HG03103 (cell line): Measurements from ENCODE around the gene SNAP47.

Source experiments
- ATAC-seq: cut with Tn5 transposase; IDR thresholded peaks from one replicate; pipeline ENCODE4 v1.9.1; 2021; ENCODE audit warnings: low read depth; ENCODE audit not compliant: unreplicated experiment

Gene SNAP47

DNA sequence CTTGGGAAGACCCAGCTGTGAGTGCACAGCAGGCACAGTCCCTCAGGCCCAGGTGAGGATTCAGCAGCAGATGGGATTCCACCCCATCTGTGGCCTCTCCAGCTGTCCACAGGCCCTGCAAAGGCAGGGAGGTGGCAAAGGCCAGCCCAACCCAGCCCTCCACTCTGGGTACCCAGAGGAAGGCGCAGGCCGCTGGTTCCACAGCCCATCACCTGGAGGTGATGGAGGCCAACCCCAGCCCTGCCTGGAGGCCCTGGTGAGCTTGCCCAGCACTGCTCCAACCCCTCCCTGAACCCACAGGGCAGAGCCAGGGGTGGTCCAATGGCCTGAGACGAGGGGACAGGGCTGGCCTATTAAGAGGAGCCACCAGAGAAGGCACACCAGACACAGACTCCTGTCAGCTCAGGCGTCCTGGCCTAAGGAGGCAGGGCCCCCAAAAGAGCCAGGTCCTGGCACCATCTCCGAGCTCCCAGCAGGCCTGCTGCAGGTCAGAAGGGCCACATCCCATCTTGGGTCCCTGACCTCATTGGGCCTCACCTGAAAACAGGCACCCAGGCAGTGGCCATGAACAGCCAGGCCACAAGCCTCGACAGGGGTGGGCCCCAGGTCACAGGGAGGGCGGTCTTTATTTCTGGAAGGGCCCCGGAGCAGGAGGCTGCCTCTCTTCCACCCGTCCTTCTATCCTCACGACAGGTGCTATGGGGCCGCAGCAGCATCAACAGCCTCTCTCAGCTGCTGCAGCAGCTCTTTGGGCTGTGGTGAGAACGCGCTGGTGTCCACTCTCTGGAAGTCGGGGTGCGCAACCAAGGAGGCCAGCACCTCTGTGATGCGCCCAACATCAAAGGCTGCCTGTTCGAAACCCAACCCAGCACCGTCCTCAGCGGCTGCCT lies 3.3 kb upstream of the SNAP47 start:
- ATAC-seq: no peak

- ATAC-seq: no peak
Observed at GRCh38 chr1:227732586-227733308, 2.5 kb upstream of the SNAP47 start.

GRCh38 chr1:227733309-227733705 lies 1.9 kb upstream of the SNAP47 start:
- no peak for ATAC-seq

DNA sequence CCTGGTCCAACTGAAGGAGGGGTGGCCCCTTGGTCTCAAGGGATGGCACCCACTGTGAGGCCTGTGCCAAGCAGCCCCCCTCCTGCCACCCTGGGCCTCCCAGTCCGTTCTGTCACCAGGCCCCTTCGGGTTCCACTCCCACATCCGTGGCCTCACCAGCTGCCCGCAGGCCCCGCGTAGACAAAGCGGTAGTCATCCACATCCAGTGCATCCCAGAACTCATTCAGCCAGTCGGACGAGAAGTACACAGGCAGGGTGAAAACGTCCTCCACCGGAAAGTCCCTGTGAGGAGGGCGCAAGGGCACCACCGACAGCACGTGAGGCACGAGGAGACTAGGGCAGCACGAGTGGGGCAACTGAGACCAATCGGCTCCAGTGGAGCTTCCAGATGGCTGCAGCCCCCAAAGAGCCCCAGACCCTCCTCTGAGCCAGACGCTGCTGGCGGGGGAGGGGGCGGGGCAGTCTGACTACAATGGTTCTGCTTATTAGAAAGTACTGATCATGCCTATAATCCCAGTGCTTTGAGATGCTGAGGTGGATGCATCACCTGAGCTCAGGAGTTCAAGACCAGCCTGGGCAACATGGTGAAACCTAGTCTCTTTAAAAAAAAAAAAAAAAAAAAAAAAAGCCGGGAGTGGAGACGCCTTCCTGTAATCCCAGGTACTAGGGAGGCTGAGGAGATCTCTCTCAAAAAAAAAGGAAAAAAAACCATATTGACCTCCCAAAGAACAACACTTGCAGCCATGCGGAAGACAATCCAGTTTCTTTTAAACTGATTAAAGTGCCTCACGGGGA lies 1.3 kb upstream of the SNAP47 start:
- no peak for ATAC-seq

- peak; percentile 0 for ATAC-seq
Observed at GRCh38 chr1:227734546-227734855, 734 bp upstream of the SNAP47 start.

GRCh38 chr1:227735539-227736285 lies 477 bp downstream of the SNAP47 start:
- no peak for ATAC-seq

GRCh38 chr1:227736814-227737432 lies 1.7 kb downstream of the SNAP47 start:
- ATAC-seq: no peak

GRCh38 chr1:227738820-227739219 lies 3.6 kb downstream of the SNAP47 start:
- ATAC-seq: no peak

- no peak for ATAC-seq
Observed at GRCh38 chr1:227739636-227740035, 4.4 kb downstream of the SNAP47 start.

DNA sequence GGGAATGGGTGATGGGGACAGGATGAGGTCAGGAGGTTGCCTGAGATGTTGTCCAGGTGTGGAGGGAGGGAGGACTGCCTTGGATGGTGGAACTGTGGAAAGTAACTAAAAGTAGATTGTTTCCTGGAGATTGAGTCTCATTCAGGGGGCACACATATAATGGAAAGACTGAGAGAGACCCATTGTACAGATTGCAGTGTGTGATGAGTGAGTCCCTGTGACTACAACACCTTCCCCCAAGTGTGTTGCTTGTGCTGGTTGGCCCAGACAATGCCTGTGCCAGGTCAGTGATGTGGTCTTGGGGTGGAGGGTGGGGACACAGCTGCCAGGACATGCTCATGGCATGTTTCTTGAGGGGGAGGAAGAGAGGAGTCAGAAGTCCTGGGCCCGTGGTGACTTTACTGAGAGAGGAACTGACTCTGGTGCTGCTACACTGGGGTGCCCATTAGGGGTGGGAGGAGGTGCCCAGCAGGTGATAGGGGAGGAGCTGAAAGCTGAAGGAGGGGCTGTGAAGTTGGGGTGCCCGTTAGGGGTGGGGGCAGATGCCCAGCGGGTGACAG lies 5.2 kb downstream of the SNAP47 start:
- ATAC-seq: no peak

DNA sequence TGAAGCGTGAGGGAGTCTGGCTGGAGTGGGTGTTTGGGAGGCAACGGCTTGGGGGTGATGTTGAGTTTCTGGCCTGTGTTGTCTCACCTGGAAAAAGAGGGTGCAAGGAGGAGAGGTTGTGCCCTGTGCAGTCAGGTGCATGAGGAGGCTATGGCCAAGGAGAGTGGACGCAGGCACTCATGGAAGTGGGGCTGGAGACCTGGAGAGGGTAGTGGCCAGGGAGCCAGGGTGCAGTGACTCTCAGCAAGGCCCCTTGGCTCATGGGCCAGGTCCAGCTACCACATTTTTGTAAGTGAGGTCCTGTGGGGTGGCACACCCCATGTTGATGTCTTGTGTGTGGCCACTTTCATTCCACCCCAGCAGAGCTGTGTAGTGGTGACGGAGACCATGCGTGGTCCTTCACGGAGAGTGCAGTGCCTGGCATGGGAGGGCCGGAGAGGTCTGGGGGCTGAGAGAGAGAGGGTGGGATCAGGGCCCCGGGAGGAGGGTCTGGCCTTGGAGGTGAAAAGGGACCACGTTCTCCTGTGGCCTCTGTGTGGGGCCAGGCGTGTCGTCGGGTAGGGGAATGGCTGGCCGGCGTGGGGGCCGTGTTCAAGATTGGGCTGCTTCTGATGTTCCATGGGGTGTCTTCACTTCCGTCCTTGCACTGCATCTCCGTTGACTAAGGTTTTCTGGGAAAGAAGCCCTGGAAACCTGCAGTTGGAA lies 6.1 kb downstream of the SNAP47 start:
- no peak for ATAC-seq

DNA sequence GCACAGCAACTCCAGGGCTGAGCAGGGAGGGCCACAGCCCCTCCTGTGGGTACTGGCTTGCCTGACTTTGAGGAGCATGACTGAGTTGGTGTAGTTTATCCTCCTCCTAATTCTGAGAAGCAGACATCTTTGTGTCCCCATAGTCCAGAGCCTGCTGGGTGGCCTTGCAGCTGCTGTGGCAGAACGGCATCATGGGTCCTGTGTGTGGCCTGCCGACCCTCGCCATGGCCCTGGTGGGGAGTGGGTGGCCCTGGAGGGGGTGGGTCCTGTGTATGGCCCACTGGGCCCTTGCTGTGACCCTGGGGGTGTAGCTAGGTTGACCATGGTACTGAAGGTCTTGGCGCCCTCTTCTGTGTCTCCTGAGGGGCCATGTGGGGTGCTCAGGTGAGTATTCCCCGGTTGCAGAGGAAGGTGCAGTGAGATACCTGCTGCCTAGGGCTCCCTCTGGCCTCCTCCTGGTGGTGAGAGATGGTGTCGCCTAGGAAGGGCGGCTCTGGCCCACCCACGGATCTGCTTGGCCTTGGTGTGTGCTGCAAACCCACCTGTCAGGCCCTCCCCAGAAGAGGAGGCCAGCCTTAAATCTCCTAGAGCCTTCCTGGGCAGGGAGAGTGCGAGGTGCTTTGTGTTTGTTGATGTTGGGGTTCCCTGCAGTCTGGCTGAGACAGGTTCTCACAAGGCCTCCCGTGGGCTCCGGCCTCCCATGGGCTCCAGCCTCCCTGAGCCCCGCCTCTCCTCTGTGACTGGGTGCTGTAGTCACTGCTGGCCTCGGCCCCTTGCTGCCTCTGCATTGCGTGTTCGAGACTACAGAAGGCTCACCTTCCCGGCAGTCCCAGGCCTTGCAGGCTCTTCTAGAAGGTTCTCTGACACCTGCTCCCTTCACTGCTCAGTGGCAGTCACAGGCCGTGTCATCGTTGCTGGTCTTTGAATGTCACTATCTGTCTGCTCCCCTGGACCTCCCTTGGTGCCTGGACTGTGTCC lies 7.8 kb downstream of the SNAP47 start:
- no peak for ATAC-seq

DNA sequence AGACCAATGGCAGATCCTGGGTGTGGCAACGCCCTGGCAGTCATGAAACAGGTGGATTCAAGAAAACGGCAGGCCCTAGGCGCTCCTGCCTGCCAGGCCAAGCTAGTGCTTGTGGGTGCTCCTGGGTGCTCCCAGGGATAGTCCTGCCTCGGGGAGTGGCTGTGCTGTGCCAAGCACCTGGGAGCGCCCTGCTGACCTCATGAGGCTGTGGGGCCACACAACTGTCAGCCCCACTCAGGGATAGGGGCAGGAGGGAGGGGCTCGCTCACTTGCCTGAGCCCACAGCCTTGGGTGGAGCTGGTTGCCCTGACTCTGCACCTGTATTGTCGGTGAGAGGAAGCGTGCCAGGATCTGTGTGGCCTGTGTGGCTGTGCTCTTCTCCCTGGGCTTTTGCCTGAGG lies 9.4 kb downstream of the SNAP47 start:
- no peak for ATAC-seq

DNA sequence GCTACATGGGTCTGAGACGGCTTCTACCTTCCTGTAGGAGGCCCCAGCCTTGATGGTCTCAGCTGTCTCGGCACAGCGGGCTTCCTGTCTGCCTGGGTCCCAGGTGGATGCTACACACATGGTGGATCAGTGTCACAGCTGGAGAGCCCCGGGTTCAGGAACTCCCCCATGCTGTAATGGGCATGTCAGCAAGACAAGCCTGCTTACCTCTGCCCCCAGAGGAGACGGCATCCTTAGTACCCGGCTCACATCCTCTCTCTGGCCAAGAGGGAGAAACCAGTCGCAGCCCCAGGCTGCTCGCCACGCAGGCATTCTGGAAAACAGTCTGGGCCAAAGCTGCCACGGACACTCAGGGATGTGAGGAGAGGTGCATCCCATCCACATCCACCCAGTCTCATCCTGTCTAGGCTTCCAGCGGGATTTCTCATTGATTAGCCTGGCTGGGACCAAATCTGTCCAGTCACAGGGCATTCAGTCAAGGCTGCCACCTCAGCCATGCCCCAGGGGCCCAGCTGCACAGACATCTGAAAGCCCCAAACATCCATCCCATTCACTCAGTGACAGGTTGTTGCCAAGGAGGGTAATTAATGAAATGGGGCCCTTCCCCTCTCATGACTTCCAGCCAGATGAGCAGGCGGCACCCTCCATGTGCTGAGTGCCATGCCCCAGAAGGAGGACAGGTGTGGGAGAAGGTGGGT lies 10.5 kb downstream of the SNAP47 start:
- ATAC-seq: no peak

GRCh38 chr1:227746676-227747075 lies 11.4 kb downstream of the SNAP47 start:
- ATAC-seq: no peak

GRCh38 chr1:227747382-227747781 lies 12.1 kb downstream of the SNAP47 start:
- no peak for ATAC-seq

DNA sequence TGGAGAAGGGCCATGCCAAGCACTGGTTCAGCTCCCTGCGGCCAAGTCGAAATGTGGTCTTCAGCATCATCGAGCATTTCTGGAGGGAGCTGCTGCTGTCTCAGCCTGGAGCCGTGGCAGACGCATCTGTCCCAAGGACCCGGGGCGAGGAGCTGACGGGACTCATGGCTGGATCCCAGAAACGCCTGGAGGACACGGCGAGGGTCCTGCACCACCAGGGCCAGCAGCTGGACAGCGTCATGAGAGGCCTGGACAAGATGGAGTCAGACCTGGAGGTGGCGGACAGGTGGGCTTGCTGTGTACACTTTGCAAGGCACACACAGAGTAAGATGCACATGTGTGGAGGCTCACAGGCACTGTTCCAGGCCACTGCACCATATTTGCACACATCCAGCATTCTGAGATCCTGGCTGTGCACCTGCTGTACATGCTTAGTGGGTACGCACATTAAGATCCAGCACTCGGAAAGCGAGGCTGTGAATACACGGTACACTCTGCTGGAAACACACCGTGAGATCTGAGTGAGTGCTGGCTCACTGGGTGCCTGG lies 12.8 kb downstream of the SNAP47 start:
- no peak for ATAC-seq
